H1 (cell line): ENCODE data around the gene NFIX. TPM values are rescaled to one million over a fixed set of nuclear protein-coding genes. Genes with fewer than 3 reads are reported as not detected.

Experiments
- CTCF ChIA-PET: fragments of 300-600 bp; sonication (Branson Sonifier 250); formaldehyde crosslinking; loops from one replicate; lab custom pipeline; 2021; ENCODE audit not compliant: partially characterized antibody; lab: Charles Lee
- POLR2A ChIA-PET: fragments of 300-600 bp; sonication (Branson Sonifier 250); formaldehyde crosslinking; loops from one replicate; lab custom pipeline; 2021; ENCODE audit warnings: inconsistent platforms; ENCODE audit not compliant: partially characterized antibody; lab: Charles Lee
- DNase-seq, 2 experiments: peaks; one replicate each; pipeline versions ENCODE4 v3.0.0 to v3.0.0-alpha.2; 2010 to 2022; ENCODE audit warnings: low spot score in 2 of 2, low read depth in 1 of 2, mixed read lengths in 1 of 2
- FAIRE-seq: peaks from 2 replicates; lab custom pipeline; 2011; peaks lifted over from hg19 to GRCh38; lab: Jason Lieb, UNC
- H2AFZ ChIP-seq: 2 replicates; pipeline ENCODE4 v1.8.1; 2012; ENCODE audit warnings: low read length, inconsistent platforms
- H2AK5ac ChIP-seq: 2 replicates; pipeline ENCODE4 v1.6.1; 2013; ENCODE audit warnings: low read depth, low read length
- H2BK120ac ChIP-seq: replicated peaks from 2 replicates; pipeline ENCODE3; 2013; ENCODE audit warnings: low read depth, low read length, inconsistent platforms
- H2BK12ac ChIP-seq: 2 replicates; pipeline ENCODE4 v1.6.1; 2013; ENCODE audit warnings: low read depth, low read length
- H2BK15ac ChIP-seq: 2 replicates; pipeline ENCODE4 v1.6.1; 2013; ENCODE audit warnings: low read length
- H2BK20ac ChIP-seq: 2 replicates; pipeline ENCODE4 v1.6.1; 2013; ENCODE audit warnings: low read length
- H2BK5ac ChIP-seq: 2 replicates; pipeline ENCODE4 v1.6.1; 2013; ENCODE audit warnings: low read depth, low read length
- H3K14ac ChIP-seq: 2 replicates; pipeline ENCODE4 v1.6.1; 2013; ENCODE audit warnings: inconsistent platforms; ENCODE audit not compliant: insufficient read length
- H3K18ac ChIP-seq: 2 replicates; pipeline ENCODE4 v1.6.1; 2013; ENCODE audit warnings: low read length; ENCODE audit errors: extremely low read depth
- H3K23ac ChIP-seq: 2 replicates; pipeline ENCODE4 v1.6.1; 2013; ENCODE audit warnings: inconsistent platforms; ENCODE audit not compliant: insufficient read length
- H3K23me2 ChIP-seq: 2 replicates; pipeline ENCODE4 v1.6.1; 2013; ENCODE audit warnings: low read depth, low read length
- H3K27ac ChIP-seq: 2 replicates; pipeline ENCODE4 v1.6.1; 2011; ENCODE audit warnings: low read depth, low read length, inconsistent platforms
- H3K27me3 ChIP-seq, 4 experiments: replicated peaks in 1 of 4; 1 replicate in 1 of 4; 2 replicates in 3 of 4; pipeline versions ENCODE4 v1.6.1 to v1.8.1; 2011 to 2013; ENCODE audit warnings: low read length in 3 of 4, mild to moderate bottlenecking in 3 of 4, inconsistent platforms in 2 of 4, mixed read lengths in 2 of 4, moderate library complexity in 1 of 4; ENCODE audit not compliant: control insufficient read depth in 3 of 4, insufficient read depth in 3 of 4; ENCODE audit errors: extremely low read depth in 1 of 4
- H3K36me3 ChIP-seq, 4 experiments: 2 replicates each; pipeline versions ENCODE4 v1.6.1 to v1.8.1; 2011 to 2013; ENCODE audit warnings: mild to moderate bottlenecking in 4 of 4, low read length in 3 of 4, moderate library complexity in 2 of 4, control low read depth in 1 of 4, inconsistent platforms in 1 of 4; ENCODE audit not compliant: insufficient read depth in 4 of 4, control insufficient read depth in 2 of 4
- H3K4ac ChIP-seq: replicated peaks from 2 replicates; pipeline ENCODE3; 2013; ENCODE audit warnings: low read length, low read depth, mixed read lengths, inconsistent platforms; ENCODE audit not compliant: insufficient read length
- H3K4me1 ChIP-seq, 4 experiments: replicated peaks in 1 of 4; 1 replicate in 1 of 4; 2 replicates in 3 of 4; pipeline versions ENCODE4 v1.6.1 to v1.8.1; 2011 to 2013; ENCODE audit warnings: low read length in 3 of 4, inconsistent platforms in 2 of 4, mixed read lengths in 1 of 4; ENCODE audit not compliant: insufficient read depth in 4 of 4, control insufficient read depth in 3 of 4
- H3K4me2 ChIP-seq, 2 experiments: 2 replicates each; pipeline versions ENCODE4 v1.6.1 to v1.8.1; 2011 to 2013; ENCODE audit warnings: low read depth in 2 of 2, low read length in 2 of 2, control low read depth in 1 of 2, inconsistent platforms in 1 of 2, mild to moderate bottlenecking in 1 of 2; ENCODE audit not compliant: insufficient read depth in 1 of 2
- H3K4me3 ChIP-seq, 4 experiments: fragments of 200-600, 300-600 bp in 1 of 4; sonication (generic), shearing (Covaris generic), sonication (Bioruptor Twin) in 1 of 4; 2 replicates each; pipeline versions ENCODE4 v1.5.1 to v1.8.1; 2011 to 2016; ENCODE audit warnings: low read length in 4 of 4, low read depth in 3 of 4, control low read depth in 2 of 4, inconsistent platforms in 2 of 4, mild to moderate bottlenecking in 2 of 4, mixed read lengths in 1 of 4, moderate library complexity in 1 of 4; ENCODE audit not compliant: insufficient read depth in 2 of 4; ENCODE audit errors: extremely low read depth in 1 of 4
- H3K56ac ChIP-seq: replicated peaks from 2 replicates; pipeline ENCODE3; 2013; ENCODE audit warnings: low read depth, mild to moderate bottlenecking, mixed read lengths, low read length, inconsistent platforms; ENCODE audit not compliant: insufficient read length
- H3K79me1 ChIP-seq: 2 replicates; pipeline ENCODE4 v1.6.1; 2013; ENCODE audit warnings: low read depth, low read length, control low read depth
- H3K79me2 ChIP-seq, 2 experiments: 2 replicates each; pipeline versions ENCODE4 v1.6.1 to v1.8.1; 2012 to 2013; ENCODE audit warnings: low read length in 2 of 2, mild to moderate bottlenecking in 2 of 2, inconsistent platforms in 1 of 2; ENCODE audit not compliant: insufficient read depth in 2 of 2, control insufficient read depth in 1 of 2
- H3K9ac ChIP-seq, 4 experiments: replicated peaks in 1 of 4; 1 replicate in 1 of 4; 2 replicates in 3 of 4; pipeline versions ENCODE4 v1.6.1 to v1.8.1; 2011 to 2013; ENCODE audit warnings: low read depth in 3 of 4, low read length in 3 of 4, control low read depth in 2 of 4, mild to moderate bottlenecking in 2 of 4, moderate library complexity in 2 of 4, inconsistent platforms in 1 of 4; ENCODE audit errors: extremely low read depth in 1 of 4
- H3K9me3 ChIP-seq, 2 experiments: 2 replicates each; pipeline versions ENCODE4 v1.6.1 to v1.8.1; 2012 to 2013; ENCODE audit warnings: mild to moderate bottlenecking in 2 of 2, moderate library complexity in 2 of 2, control low read depth in 1 of 2, inconsistent platforms in 1 of 2, low read depth in 1 of 2, low read length in 1 of 2, mixed read lengths in 1 of 2; ENCODE audit not compliant: insufficient read depth in 2 of 2
- H4K20me1 ChIP-seq, 2 experiments: replicated peaks in 1 of 2; 2 replicates each; pipeline versions ENCODE3 to v1.8.1; 2011 to 2013; ENCODE audit warnings: inconsistent platforms in 2 of 2, low read length in 2 of 2, mild to moderate bottlenecking in 1 of 2; ENCODE audit not compliant: insufficient read depth in 2 of 2, control insufficient read depth in 1 of 2
- H4K5ac ChIP-seq: 2 replicates; pipeline ENCODE4 v1.6.1; 2013; ENCODE audit warnings: low read length, low read depth, mixed read lengths, inconsistent platforms; ENCODE audit not compliant: insufficient read length
- H4K8ac ChIP-seq: 2 replicates; pipeline ENCODE4 v1.8.0; 2013; ENCODE audit warnings: mild to moderate bottlenecking, moderate library complexity, low read length, inconsistent platforms; ENCODE audit not compliant: insufficient read depth; ENCODE audit errors: extremely low read depth
- H4K91ac ChIP-seq: replicated peaks from 2 replicates; pipeline ENCODE3; 2013; ENCODE audit warnings: low read length, mixed read lengths, inconsistent platforms; ENCODE audit not compliant: insufficient read length
- EZH2 ChIP-seq: fragments of 200-600 bp; sonication (generic); IDR thresholded peaks from 2 replicates; pipeline ENCODE4 v1.7.1; 2012; ENCODE audit warnings: low read depth, mild to moderate bottlenecking, moderate library complexity, low read length, inconsistent platforms; ENCODE audit not compliant: severe bottlenecking
- KDM5A ChIP-seq: fragments of 200-600 bp; IDR thresholded peaks from 2 replicates; pipeline ENCODE4 v1.7.1; 2012; ENCODE audit warnings: mild to moderate bottlenecking, low read length, inconsistent platforms, mixed read lengths
- RAD21 ChIP-seq, 2 experiments: IDR thresholded peaks in 1 of 2; conservative IDR thresholded peaks in 1 of 2; 2 replicates each; pipeline ENCODE4 v1.6.1; 2011; ENCODE audit warnings: low read depth in 2 of 2, low read length in 2 of 2, improper control_type of control experiment in 1 of 2, inconsistent platforms in 1 of 2, mild to moderate bottlenecking in 1 of 2, moderate library complexity in 1 of 2
- RNF2 ChIP-seq: fragments of 200-900, 300-1000 bp; sonication (generic); IDR thresholded peaks from 2 replicates; pipeline ENCODE4 v1.7.1; 2016; ENCODE audit warnings: borderline replicate concordance, low read depth, mild to moderate bottlenecking, antibody characterized with exemption, low read length; ENCODE audit not compliant: poor library complexity, severe bottlenecking; ENCODE audit errors: missing control alignments
- WGBS, 2 experiments: shearing (Covaris generic) in 1 of 2; methylation state at CpG; one replicate each; pipeline versions ENCODE4 v1.1.6 to v1.1.7; 2013 to 2015; ENCODE audit warnings: low lambda C conversion rate in 2 of 2, mixed read lengths in 2 of 2, inconsistent platforms in 1 of 2, low coverage in 1 of 2, missing lambda C conversion rate in 1 of 2; ENCODE audit not compliant: insufficient replicate concordance in 2 of 2, insufficient coverage in 1 of 2, insufficient read length in 1 of 2; ENCODE audit errors: extremely low coverage in 1 of 2, missing lambda C conversion rate in 1 of 2; 5-methylcytosine and 5-hydroxymethylcytosine counted together
- polyA plus RNA-seq, 7 experiments: library from polyadenylated mRNA; depleted of rRNA in 3 of 7; stranded (reverse) in 5 of 7; unstranded in 2 of 7; fragments of >200 nt in 5 of 7; fragments of 200-250 nt in 2 of 7; gene quantifications; 1 replicate in 5 of 7; 2 replicates in 1 of 7; 4 replicates in 1 of 7; pipeline versions ENCODE4 v1.2.1 to v1.2.3, GENCODE V29; 2011 to 2013; ENCODE audit warnings: missing spikeins in 2 of 7, mixed read lengths in 2 of 7
- total RNA-seq: library from RNA; stranded (reverse); fragmentation: NEBNext Ultra II Directional; extraction: Animal tissue kit (Norgen Biotek cat#: 25700); gene quantifications from 2 replicates; pipeline ENCODE4 v1.2.1, GENCODE V29; 2021

NFIX gene
- total and polyA plus RNA-seq, 2 of the 8 experiments (the other 6 are each of a cell fraction or from before 2014, with no cell fraction given) = 0.03 to 0.20 TPM

GRCh38 chr19:13097463-13098258, 102.4 kb downstream of the NFIX start:
- no peak overlapping the region for H2BK20ac ChIP-seq
- H4K91ac ChIP-seq = no peak overlapping the region
- ChIA-PET CTCF (interaction anchor here (4.2 to 48.8 kb wide), 5 partner anchors 19 to 119 kb away, joined by 38 to 1145 read pairs (median 141); no protein-coding TSS in a partner anchor), POLR2A (interaction anchor here (1.6 to 1.8 kb wide), 2 partner anchors 84 to 207 kb away, joined by 4 to 7 read pairs; partner anchors contain the start of gene GCDH)
- H3K27ac ChIP-seq = no peak overlapping the region
- TF ChIP-seq KDM5A = no peak
- TF ChIP-seq EZH2 = no peak
- TF ChIP-seq RAD21 (IDR thresholded peaks at IDR 0.05 in 1 of 2, conservative IDR thresholded peaks at IDR 0.05 in 1 of 2; ENCODE audit: low read depth in 2 of 2, low read length in 2 of 2) = no peak
- TF ChIP-seq RNF2 = peak; percentile 12
- H4K5ac ChIP-seq = no peak overlapping the region
- H3K14ac ChIP-seq = no peak overlapping the region
- peaks cover 2 to 16% of the 10 kb centered on the region in 2 experiments for H4K20me1 ChIP-seq
- 7% methylated on average over 7 of the region's 69 CpGs; no CpG with 5 or more reads in 1 of the 2 experiments for WGBS, 2 experiments
- H2BK12ac ChIP-seq = no peak overlapping the region
- no peak overlapping the region for H3K23ac ChIP-seq
- H3K23me2 ChIP-seq = peaks cover 6% of the 10 kb centered on the region; the same call in 1 of the 2 replicates
- no peak overlapping the region; the same call in 1 of the 2 replicates for H4K8ac ChIP-seq
- FAIRE-seq = no peak
- H3K4me2 ChIP-seq = peak overlapping the region; percentile 28 to 85
- no peaks in the 10 kb centered on the region for H3K9me3 ChIP-seq
- H3K79me2 ChIP-seq = no peaks in the 10 kb centered on the region
- H3K4me1 ChIP-seq = peaks cover 0 to 23% (median 10%) of the 10 kb centered on the region in 4 experiments; a peak in 5 of 7 replicates
- peak in 1 of 2 experiments; percentile 62 for DNase-seq
- H2AFZ ChIP-seq = no peak overlapping the region
- no peak overlapping the region for H3K9ac ChIP-seq
- H3K4ac ChIP-seq = no peak overlapping the region
- H2AK5ac ChIP-seq = no peak overlapping the region
- H3K36me3 ChIP-seq = no peaks in the 10 kb centered on the region
- H2BK5ac ChIP-seq = no peak overlapping the region
- no peak overlapping the region for H3K56ac ChIP-seq
- H3K18ac ChIP-seq = no peak overlapping the region
- H2BK120ac ChIP-seq = no peak overlapping the region
- H3K79me1 ChIP-seq = no peaks in the 10 kb centered on the region
- H3K27me3 ChIP-seq = peaks cover 33 to 92% (median 75%) of the 10 kb centered on the region in 4 experiments
- peak overlapping the region in 1 of 4 experiments; percentile 58; a peak in 2 of 8 replicates for H3K4me3 ChIP-seq
- no peak overlapping the region for H2BK15ac ChIP-seq
